NCI-H82 treated with DMSO at 0.1 percent for 48 hours (cell line): ENCODE data around the gene PCP4.

Experiments used
- DNase-seq: peaks from one replicate; lab custom pipeline; 2025; ENCODE audit not compliant: unreplicated experiment; lab: John Stamatoyannopoulos, UW

The PCP4 gene

GRCh38 chr21:39969691-39970364, 102.6 kb downstream of the PCP4 start:
- no peak for DNase-seq

- no peak for DNase-seq
Observed at GRCh38 chr21:39971956-39972355, 104.7 kb downstream of the PCP4 start.

GRCh38 chr21:39972471-39972870, 105.2 kb downstream of the PCP4 start:
- DNase-seq: no peak

- DNase-seq: no peak
Observed at GRCh38 chr21:39972976-39973770, 105.9 kb downstream of the PCP4 start.

GRCh38 chr21:39976800-39977199, 109.6 kb downstream of the PCP4 start:
- DNase-seq: no peak
